OCI-LY7 (cell line): ENCODE results near the gene CEP70.

Experiments
- CTCF ChIP-seq: fragments of 200-600 bp; sonication (generic); conservative IDR thresholded peaks from 2 replicates; pipeline ENCODE4 v1.5.1; 2014; ENCODE audit warnings: mild to moderate bottlenecking, antibody characterized with exemption, low read length, moderate library complexity, mixed read lengths
- EZH2phosphoT487 ChIP-seq: fragments of 200-600 bp; sonication (generic); IDR thresholded peaks from 2 replicates; pipeline ENCODE4 v1.6.1; 2018; ENCODE audit warnings: low read depth, borderline replicate concordance, mild to moderate bottlenecking, mixed run types, antibody characterized with exemption, low read length, moderate library complexity, mixed read lengths

DNA sequence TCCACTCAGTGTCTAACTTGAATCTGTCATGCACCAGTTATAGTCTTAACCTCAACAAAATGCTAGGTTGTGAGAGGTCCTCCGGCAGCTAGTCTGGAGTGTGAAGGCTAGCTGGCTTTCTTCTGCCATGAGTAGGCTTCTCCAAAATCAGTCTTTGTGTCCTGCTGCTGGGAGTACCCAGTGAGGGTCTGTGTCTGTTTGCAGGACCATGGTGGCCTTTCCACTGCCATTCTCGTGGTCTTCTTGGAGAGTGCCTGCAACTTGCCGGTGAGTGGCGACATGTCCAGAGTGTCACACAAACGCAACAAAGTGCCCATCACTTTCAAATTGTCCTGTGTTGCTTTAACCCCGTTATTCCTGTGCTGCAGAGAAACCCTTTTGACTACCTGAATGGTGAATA lies 125.6 kb downstream of the CEP70 start:
- TF ChIP-seq CTCF (no peak), EZH2phosphoT487 (no peak)
